Endothelial cell (in vitro differentiated cells): Measurements from ENCODE around the gene EPHA6. TPM values are rescaled to one million over a fixed set of nuclear protein-coding genes. Genes with fewer than 3 reads are reported as not detected.

Experiments used
- DNase-seq: peaks from one replicate; pipeline ENCODE4 v3.0.0; 2021; ENCODE audit warnings: low spot score
- H3K27ac Mint-ChIP-seq: one replicate; pipeline ENCODE4 v1.8.0; 2021; ENCODE audit warnings: mixed read lengths, inconsistent platforms; ENCODE audit not compliant: unreplicated experiment
- H3K27me3 Mint-ChIP-seq: one replicate; pipeline ENCODE4 v1.8.0; 2021; ENCODE audit warnings: mild to moderate bottlenecking, moderate library complexity, mixed read lengths, inconsistent platforms; ENCODE audit not compliant: unreplicated experiment
- H3K36me3 Mint-ChIP-seq: one replicate; pipeline ENCODE4 v1.8.0; 2021; ENCODE audit warnings: mild to moderate bottlenecking, low read depth, mixed read lengths, inconsistent platforms; ENCODE audit not compliant: unreplicated experiment
- H3K4me1 Mint-ChIP-seq: one replicate; pipeline ENCODE4 v1.8.0; 2021; ENCODE audit warnings: mild to moderate bottlenecking, mixed read lengths, inconsistent platforms; ENCODE audit not compliant: unreplicated experiment
- H3K4me3 Mint-ChIP-seq: one replicate; pipeline ENCODE4 v1.8.0; 2021; ENCODE audit warnings: mild to moderate bottlenecking, mixed read lengths, inconsistent platforms; ENCODE audit not compliant: unreplicated experiment
- H3K9me3 Mint-ChIP-seq: one replicate; pipeline ENCODE4 v1.8.0; 2021; ENCODE audit warnings: mixed read lengths, inconsistent platforms; ENCODE audit not compliant: unreplicated experiment
- total RNA-seq: library from RNA; stranded (reverse); fragmentation: NEBNext Ultra II Directional; extraction: Animal tissue kit (Norgen Biotek cat#: 25700); gene quantifications from one replicate; pipeline ENCODE4 v1.2.1, GENCODE V29; 2021; ENCODE audit not compliant: unreplicated experiment
- TF ChIP-seq, protein P1 (sequence below): fragments of 200-600 bp; sonication (generic); IDR thresholded peaks from one replicate; pipeline ENCODE4 v1.5.0; 2021; ENCODE audit warnings: antibody characterized with exemption; ENCODE audit not compliant: unreplicated experiment

The EPHA6 gene
- total RNA-seq, 1 donor from 2014 or later = 21.8 TPM

DNA sequence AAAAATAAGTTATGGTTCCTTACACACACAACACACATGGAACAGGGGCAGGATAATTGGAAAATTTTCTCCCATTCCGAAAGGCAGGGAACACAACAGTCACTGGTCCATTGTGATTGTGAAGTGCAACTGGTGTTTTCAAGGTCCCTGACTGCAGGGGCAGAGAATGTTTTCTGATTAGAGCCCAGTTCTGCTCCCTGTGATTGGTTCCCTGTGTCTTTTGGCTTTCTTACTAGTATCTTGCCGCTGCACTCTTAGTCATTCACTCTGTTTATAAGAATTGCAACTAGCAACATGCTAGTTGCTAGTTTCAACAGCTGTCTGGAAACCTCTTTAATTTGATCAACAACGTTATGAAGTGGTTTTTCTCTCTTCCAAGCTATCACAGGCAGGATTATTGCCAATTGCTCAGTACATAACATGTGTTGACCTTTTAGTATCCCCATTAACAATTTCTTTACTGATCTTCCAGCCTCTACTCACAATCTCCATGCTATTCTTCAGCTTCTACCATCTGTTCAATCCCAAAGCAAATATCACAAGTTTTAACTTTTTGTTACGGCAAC is 177.5 kb downstream of the EPHA6 start:
- DNase-seq = no peak
- no peak overlapping the region for H3K4me3 Mint-ChIP-seq
- H3K9me3 Mint-ChIP-seq = no peaks in the 10 kb centered on the region
- no peaks in the 10 kb centered on the region for H3K4me1 Mint-ChIP-seq
- H3K27ac Mint-ChIP-seq = no peak overlapping the region
- H3K27me3 Mint-ChIP-seq = no peaks in the 10 kb centered on the region
- TF ChIP-seq, protein P1, sequence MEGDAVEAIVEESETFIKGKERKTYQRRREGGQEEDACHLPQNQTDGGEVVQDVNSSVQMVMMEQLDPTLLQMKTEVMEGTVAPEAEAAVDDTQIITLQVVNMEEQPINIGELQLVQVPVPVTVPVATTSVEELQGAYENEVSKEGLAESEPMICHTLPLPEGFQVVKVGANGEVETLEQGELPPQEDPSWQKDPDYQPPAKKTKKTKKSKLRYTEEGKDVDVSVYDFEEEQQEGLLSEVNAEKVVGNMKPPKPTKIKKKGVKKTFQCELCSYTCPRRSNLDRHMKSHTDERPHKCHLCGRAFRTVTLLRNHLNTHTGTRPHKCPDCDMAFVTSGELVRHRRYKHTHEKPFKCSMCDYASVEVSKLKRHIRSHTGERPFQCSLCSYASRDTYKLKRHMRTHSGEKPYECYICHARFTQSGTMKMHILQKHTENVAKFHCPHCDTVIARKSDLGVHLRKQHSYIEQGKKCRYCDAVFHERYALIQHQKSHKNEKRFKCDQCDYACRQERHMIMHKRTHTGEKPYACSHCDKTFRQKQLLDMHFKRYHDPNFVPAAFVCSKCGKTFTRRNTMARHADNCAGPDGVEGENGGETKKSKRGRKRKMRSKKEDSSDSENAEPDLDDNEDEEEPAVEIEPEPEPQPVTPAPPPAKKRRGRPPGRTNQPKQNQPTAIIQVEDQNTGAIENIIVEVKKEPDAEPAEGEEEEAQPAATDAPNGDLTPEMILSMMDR = no peak
- H3K36me3 Mint-ChIP-seq = no peaks in the 10 kb centered on the region

DNA sequence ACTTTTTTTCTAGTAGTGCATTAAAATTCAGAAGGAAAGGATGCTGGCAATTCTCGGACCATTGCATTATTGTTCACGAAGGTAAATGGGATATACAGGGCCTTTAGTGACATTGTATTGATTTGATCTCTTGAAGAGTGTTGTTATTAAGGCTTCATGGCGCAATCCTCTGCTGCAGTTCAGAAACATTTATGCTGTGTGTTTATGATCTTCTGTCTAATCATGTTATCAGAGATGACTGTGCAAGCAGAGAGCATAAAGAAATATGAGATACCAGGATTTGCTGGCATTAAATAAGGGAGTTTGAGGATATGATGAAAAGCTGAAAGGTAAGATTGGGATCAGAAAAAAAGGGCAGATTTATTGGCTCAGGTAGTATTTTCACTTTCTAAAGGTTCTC is 180.6 kb downstream of the EPHA6 start:
- Mint-ChIP-seq H3K9me3 (no peaks in the 10 kb centered on the region), H3K27ac (no peak overlapping the region), H3K4me3 (no peak overlapping the region), H3K27me3 (no peaks in the 10 kb centered on the region), H3K36me3 (no peaks in the 10 kb centered on the region), H3K4me1 (no peaks in the 10 kb centered on the region)
- DNase-seq = no peak
- TF ChIP-seq, protein P1 = no peak

DNA sequence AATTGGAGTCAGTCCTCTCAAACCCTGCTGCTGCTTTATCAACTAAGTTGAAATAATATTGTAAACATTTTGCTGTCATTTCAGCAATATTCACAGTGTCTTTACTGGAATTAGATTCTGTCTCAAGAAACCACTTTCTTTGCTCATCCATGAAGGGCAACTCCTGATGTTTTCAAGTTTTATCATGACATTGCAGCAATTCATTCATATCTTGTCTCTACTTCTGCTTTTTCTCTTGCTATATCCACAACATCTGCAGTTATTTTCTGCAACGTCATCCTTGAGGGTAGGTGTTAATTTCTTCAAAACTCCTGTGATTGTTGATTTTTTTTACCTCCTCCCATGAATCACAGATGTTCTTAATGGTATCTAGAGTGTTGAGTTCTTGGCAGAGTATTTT is 181.6 kb downstream of the EPHA6 start:
- Mint-ChIP-seq H3K4me3 (no peak overlapping the region), H3K27ac (no peak overlapping the region), H3K9me3 (no peaks in the 10 kb centered on the region), H3K36me3 (no peaks in the 10 kb centered on the region), H3K4me1 (no peaks in the 10 kb centered on the region), H3K27me3 (no peaks in the 10 kb centered on the region)
- no peak for DNase-seq
- TF ChIP-seq, protein P1 = no peak

DNA sequence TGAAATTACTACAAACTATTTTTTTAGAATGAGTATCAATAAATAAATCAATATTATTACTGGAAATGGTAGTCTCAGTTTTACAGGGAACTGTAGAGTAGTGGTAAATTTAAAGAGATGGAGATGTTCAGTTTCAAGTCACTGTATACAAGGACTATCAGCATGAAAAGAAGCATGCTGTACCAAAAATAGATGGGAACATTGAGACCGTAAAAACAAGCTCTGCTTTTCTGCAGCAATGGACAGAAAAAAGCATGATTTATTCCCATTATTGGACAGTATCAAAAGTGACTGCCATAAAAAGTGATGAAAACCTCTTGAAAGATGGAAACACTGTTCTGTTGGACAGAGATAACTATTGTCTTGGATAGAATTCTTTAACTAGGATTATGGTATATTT is 187.2 kb downstream of the EPHA6 start:
- Mint-ChIP-seq H3K9me3 (peaks cover 2% of the 10 kb centered on the region), H3K27me3 (no peaks in the 10 kb centered on the region), H3K27ac (no peak overlapping the region), H3K36me3 (peaks cover 2% of the 10 kb centered on the region), H3K4me1 (no peaks in the 10 kb centered on the region), H3K4me3 (no peak overlapping the region)
- DNase-seq = no peak
- TF ChIP-seq, protein P1 = no peak

DNA sequence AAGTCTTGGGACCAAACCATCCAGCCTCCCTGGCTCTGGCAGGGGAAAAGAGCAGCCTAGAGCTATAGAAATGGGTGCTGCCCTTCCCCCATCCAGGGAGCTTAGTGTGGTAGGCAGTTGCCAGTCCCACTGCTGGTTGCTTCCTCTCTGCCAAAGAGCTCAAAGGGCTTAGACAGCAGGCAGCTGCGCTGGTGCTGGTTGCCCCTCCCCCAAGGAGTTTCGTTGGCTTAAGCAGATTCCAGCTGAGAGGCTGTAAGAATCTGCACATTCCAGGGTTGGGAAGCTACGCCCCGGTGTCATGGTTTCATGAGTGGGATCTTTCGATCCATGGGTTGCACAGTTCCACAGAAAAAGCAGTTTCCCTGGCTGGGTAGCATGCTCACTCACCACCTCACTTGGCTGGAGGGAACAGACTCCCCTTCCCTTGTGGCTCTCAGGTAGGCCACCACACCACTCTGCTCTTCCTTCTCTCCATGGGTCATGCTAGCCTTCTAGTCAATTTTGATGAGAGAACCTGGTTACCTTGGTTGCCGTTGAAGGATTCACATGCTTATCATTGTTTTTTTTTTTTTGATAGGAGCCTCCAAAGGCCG is 195.1 kb downstream of the EPHA6 start:
- Mint-ChIP-seq H3K36me3 (peaks cover 9% of the 10 kb centered on the region), H3K4me3 (no peak overlapping the region), H3K4me1 (no peaks in the 10 kb centered on the region), H3K27me3 (peaks cover 2% of the 10 kb centered on the region), H3K9me3 (peaks cover 5% of the 10 kb centered on the region), H3K27ac (no peak overlapping the region)
- DNase-seq = no peak
- TF ChIP-seq, protein P1 = no peak
